ENCODE measurements around the gene CABLES2. TPM values are rescaled to one million over a fixed set of nuclear protein-coding genes. Genes with fewer than 3 reads are reported as not detected.

Gene CABLES2
- total and polyA plus RNA-seq, 9 of the 15 experiments (the other 6 are each of a cell fraction or from before 2014, with no cell fraction given) = 0.46 to 4.2 (median 1.6) TPM

GRCh38 chr20:62405981-62406513 lies 1.0 kb downstream of the CABLES2 start:
- ATAC-seq = no peak
- ChIA-PET CTCF (ENCODE audit: low intra/inter-chr PET ratio) (interaction anchor here (0.7 kb wide), 1 partner anchor 106 kb away, joined by 3 read pairs; no protein-coding TSS in a partner anchor), POLR2A (no interaction called here)
- H3K27me3 ChIP-seq (ENCODE audit: control insufficient read depth in 2 of 2, insufficient read depth in 2 of 2, low read length in 2 of 2) = no peaks in the 10 kb centered on the region
- intact Hi-C loops (cut with micrococcal nuclease) (loop anchor here (5.0 kb wide), 1 partner anchor 81 kb away; no protein-coding TSS in a partner anchor), in situ Hi-C loops (cut with MboI) (no loop called here)
- 0 out of 2 replicates have a peak, but pooled peaks cover 8% of the 10 kb centered on the region for H4K20me1 ChIP-seq (replicated peaks; ENCODE audit: control insufficient read depth, insufficient read depth, low read length)
- H3K27ac ChIP-seq (ENCODE audit: extremely low read depth, low read depth, low read length) = no peak overlapping the region; the same call in 2 of the 3 replicates
- peak overlapping the region; percentile 70 for H3K4me2 ChIP-seq (ENCODE audit: insufficient read depth, low read length)
- WGBS (ENCODE audit: insufficient coverage, low coverage, missing lambda C conversion rate) = 53% methylated on average over 8 of the region's 10 CpGs
- peak overlapping the region; percentile 63 to 94 for H3K9ac ChIP-seq (ENCODE audit: insufficient read depth in 1 of 2, low read depth in 2 of 2, low read length in 2 of 2)
- no peak overlapping the region for H2AFZ ChIP-seq (ENCODE audit: low read depth, low read length)
- peaks cover 9% of the 10 kb centered on the region; the same call in 1 of the 3 replicates for H3K36me3 ChIP-seq (ENCODE audit: control insufficient read depth, insufficient read depth, low read length)
- no peaks in the 10 kb centered on the region for H3K9me3 ChIP-seq (replicated peaks; ENCODE audit: control insufficient read depth, insufficient read depth, low read depth, low read length)
- H3K4me1 ChIP-seq (replicated peaks in 1 of 2; ENCODE audit: control insufficient read depth in 2 of 2, insufficient read depth in 2 of 2, low read length in 2 of 2) = peaks cover 17 to 90% of the 10 kb centered on the region in 2 experiments
- no TSS peak for BruUV-seq (replicated peaks)
- no peak for FAIRE-seq
- peaks cover 4% of the 10 kb centered on the region for H3K9me1 ChIP-seq (ENCODE audit: control insufficient read depth, insufficient read depth, low read length)
- H3K79me2 ChIP-seq (ENCODE audit: control insufficient read depth, insufficient read depth, low read length) = peaks cover 14% of the 10 kb centered on the region
- DNase-seq (ENCODE audit: extremely low read depth in 1 of 4, low spot score in 3 of 4) = peak in 1 of 4 experiments; percentile 41
- TF ChIP-seq RBFOX2 (IDR thresholded peaks at IDR 0.05; ENCODE audit: low read depth, low read length) (0 out of 2 replicates have a peak, but pooled peaks have one; percentile 36), ZFPM2 (CRISPR knock-in tag; IDR thresholded peaks at IDR 0.05) (no peak)
- peak overlapping the region; percentile 58 for H3K4me3 ChIP-seq

Data from K562 (cell line).